ENCODE measurements around the gene CLEC17A. TPM values are rescaled to one million over a fixed set of nuclear protein-coding genes. Genes with fewer than 3 reads are reported as not detected.
"Not testable (repeated sequence)": the region's sequence is repeated elsewhere in the genome, so short reads cannot be mapped to it uniquely, and the experiment has no call there.

The CLEC17A gene
- total and polyA plus RNA-seq, 2 donors, result 1.2 to 2.3 TPM

DNA sequence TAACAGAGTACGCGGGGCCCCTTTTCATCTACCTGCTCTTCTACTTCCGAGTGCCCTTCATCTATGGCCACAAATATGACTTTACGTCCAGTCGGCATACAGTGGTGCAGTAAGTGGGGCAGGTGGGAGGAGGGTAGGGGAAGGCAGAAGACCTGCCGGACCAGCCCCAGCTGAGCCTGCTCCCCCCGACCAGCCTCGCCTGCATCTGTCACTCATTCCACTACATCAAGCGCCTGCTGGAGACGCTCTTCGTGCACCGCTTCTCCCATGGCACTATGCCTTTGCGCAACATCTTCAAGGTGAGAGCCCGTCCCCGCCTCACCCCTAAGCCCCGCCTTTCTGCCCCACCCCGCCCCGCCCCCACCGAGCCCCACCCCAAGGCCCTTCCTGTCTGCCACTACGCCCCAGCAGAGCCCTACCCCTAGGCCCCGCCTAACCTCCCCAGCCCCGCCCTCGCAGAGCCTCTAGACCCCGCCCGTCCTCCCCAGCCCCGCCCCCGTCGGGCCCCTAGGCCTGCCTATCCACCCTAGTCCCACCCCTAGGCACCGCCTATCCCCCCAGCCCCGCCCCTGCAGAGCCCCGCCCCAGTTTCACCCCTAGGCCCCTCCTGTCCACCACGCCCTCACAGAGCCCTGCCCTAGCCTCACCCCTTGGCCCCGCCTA is 18.8 kb upstream of the CLEC17A start:
- Histone ChIP-seq H3K27ac (ENCODE audit: low read depth in 1 of 2, low read length in 1 of 2) (no peak overlapping the region), H3K4me3 (ENCODE audit: low read length in 2 of 2) (no peak overlapping the region), H3K36me3 (ENCODE audit: control insufficient read depth in 2 of 2, insufficient read depth in 2 of 2, low read length in 1 of 2) (peaks cover 32 to 53% of the 10 kb centered on the region in 2 donors), H3K9me3 (ENCODE audit: control insufficient read depth in 2 of 2, insufficient read depth in 1 of 2, low read length in 1 of 2) (peaks cover 0 to 1% of the 10 kb centered on the region in 2 donors), H3K4me1 (ENCODE audit: control insufficient read depth in 2 of 2, insufficient read depth in 2 of 2, low read length in 2 of 2) (peaks cover 0 to 8% of the 10 kb centered on the region in 2 donors), H3K27me3 (ENCODE audit: control insufficient read depth in 2 of 2, insufficient read depth in 1 of 2, low read length in 1 of 2) (no peaks in the 10 kb centered on the region)
- WGBS, result 92% methylated on average over 33 of the region's 33 CpGs
- no peak for DNase-seq (ENCODE audit: low read depth in 6 of 9, low spot score in 9 of 9)

GRCh38 chr19:14564652-14565297 is 18.1 kb upstream of the CLEC17A start:
- not testable (repeated sequence) for H3K9me3 ChIP-seq (ENCODE audit: control insufficient read depth in 2 of 2, insufficient read depth in 1 of 2, low read length in 1 of 2); H3K27me3 ChIP-seq (ENCODE audit: control insufficient read depth in 2 of 2, insufficient read depth in 1 of 2, low read length in 1 of 2); H3K4me1 ChIP-seq (ENCODE audit: control insufficient read depth in 2 of 2, insufficient read depth in 2 of 2, low read length in 2 of 2); H3K27ac ChIP-seq (ENCODE audit: low read depth in 1 of 2, low read length in 1 of 2); DNase-seq (ENCODE audit: low read depth in 6 of 9, low spot score in 9 of 9); H3K4me3 ChIP-seq (ENCODE audit: low read length in 2 of 2)
- 79% methylated on average over 22 of the region's 22 CpGs for WGBS
- peaks cover 34 to 53% of the 10 kb centered on the region in 2 donors for H3K36me3 ChIP-seq (ENCODE audit: control insufficient read depth in 2 of 2, insufficient read depth in 2 of 2, low read length in 1 of 2)

GRCh38 chr19:14565298-14565679 is 17.6 kb upstream of the CLEC17A start:
- no peaks in the 10 kb centered on the region for H3K27me3 ChIP-seq (ENCODE audit: control insufficient read depth in 2 of 2, insufficient read depth in 1 of 2, low read length in 1 of 2)
- peaks cover 34 to 53% of the 10 kb centered on the region in 2 donors for H3K36me3 ChIP-seq (ENCODE audit: control insufficient read depth in 2 of 2, insufficient read depth in 2 of 2, low read length in 1 of 2)
- no peak overlapping the region for H3K27ac ChIP-seq (ENCODE audit: low read depth in 1 of 2, low read length in 1 of 2)
- no peak overlapping the region for H3K4me3 ChIP-seq (ENCODE audit: low read length in 2 of 2)
- peaks cover 0 to 1% of the 10 kb centered on the region in 2 donors for H3K9me3 ChIP-seq (ENCODE audit: control insufficient read depth in 2 of 2, insufficient read depth in 1 of 2, low read length in 1 of 2)
- 96% methylated on average over 22 of the region's 22 CpGs for WGBS
- no peak for DNase-seq (ENCODE audit: low read depth in 6 of 9, low spot score in 9 of 9)
- H3K4me1 ChIP-seq (ENCODE audit: control insufficient read depth in 2 of 2, insufficient read depth in 2 of 2, low read length in 2 of 2), result peaks cover 0 to 8% of the 10 kb centered on the region in 2 donors

DNA sequence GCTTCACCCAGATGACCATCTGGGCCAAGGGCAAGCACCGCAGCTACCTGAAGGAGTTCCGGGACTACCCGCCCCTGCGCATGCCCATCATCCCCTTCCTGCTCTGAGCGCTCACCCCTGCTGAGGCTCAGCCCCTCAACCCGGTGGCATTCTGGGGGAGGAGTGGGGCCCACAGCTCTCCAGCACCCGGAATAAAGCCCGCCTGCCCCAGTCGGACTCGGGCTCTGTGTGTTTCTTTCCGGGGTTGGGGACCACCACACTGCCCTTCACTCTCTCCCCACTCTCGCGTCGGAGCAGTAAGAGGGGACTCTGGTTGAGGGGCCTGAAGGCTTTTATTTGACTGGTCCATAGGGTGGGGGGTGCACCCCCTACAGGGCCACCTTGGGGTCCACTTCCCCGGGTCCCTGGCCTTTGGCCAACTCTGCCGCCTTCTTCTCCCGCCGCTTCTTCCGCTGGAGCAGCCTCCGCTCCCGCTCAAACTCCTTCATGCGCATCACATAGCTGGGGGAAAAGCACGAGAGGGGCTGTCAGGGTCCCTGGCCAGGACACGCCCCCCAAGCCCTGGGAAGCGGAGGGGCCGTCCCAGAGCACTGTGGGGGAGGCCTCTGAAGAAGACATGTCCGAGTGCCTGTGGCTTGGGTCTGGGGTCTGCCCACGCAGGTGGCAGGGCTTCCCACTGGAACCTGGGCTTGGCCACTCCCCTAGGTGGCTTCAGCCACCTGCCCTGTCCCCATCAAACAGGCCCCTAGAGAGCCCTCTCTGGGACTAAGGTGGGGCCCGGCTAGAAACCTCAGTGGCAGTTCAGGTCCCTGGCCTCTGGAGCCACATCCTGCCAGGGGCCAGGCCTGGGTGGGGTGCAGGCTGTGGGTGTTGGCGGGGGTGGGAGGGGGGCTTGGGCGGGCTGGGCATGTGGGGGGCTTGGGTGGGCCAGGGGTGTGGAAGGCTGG is 16.8 kb upstream of the CLEC17A start:
- Histone ChIP-seq H3K4me3 (ENCODE audit: low read length in 2 of 2) (no peak overlapping the region), H3K9me3 (ENCODE audit: control insufficient read depth in 2 of 2, insufficient read depth in 1 of 2, low read length in 1 of 2) (peaks cover 0 to 1% of the 10 kb centered on the region in 2 donors), H3K27me3 (ENCODE audit: control insufficient read depth in 2 of 2, insufficient read depth in 1 of 2, low read length in 1 of 2) (no peaks in the 10 kb centered on the region), H3K36me3 (ENCODE audit: control insufficient read depth in 2 of 2, insufficient read depth in 2 of 2, low read length in 1 of 2) (peaks cover 34 to 53% of the 10 kb centered on the region in 2 donors), H3K27ac (ENCODE audit: low read depth in 1 of 2, low read length in 1 of 2) (no peak overlapping the region), H3K4me1 (ENCODE audit: control insufficient read depth in 2 of 2, insufficient read depth in 2 of 2, low read length in 2 of 2) (peaks cover 3 to 10% of the 10 kb centered on the region in 2 donors)
- DNase-seq (ENCODE audit: low read depth in 6 of 9, low spot score in 9 of 9), result no peak
- 96% methylated on average over 26 of the region's 31 CpGs for WGBS

GRCh38 chr19:14566712-14567077 is 16.2 kb upstream of the CLEC17A start:
- H3K9me3 ChIP-seq (ENCODE audit: control insufficient read depth in 2 of 2, insufficient read depth in 1 of 2, low read length in 1 of 2), result peaks cover 0 to 1% of the 10 kb centered on the region in 2 donors
- H3K27me3 ChIP-seq (ENCODE audit: control insufficient read depth in 2 of 2, insufficient read depth in 1 of 2, low read length in 1 of 2), result no peaks in the 10 kb centered on the region
- DNase-seq (ENCODE audit: low read depth in 6 of 9, low spot score in 9 of 9), result no peak
- H3K27ac ChIP-seq (ENCODE audit: low read depth in 1 of 2, low read length in 1 of 2), result no peak overlapping the region
- peaks cover 5 to 11% of the 10 kb centered on the region in 2 donors for H3K4me1 ChIP-seq (ENCODE audit: control insufficient read depth in 2 of 2, insufficient read depth in 2 of 2, low read length in 2 of 2)
- WGBS, result 91% methylated on average over 18 of the region's 18 CpGs
- no peak overlapping the region for H3K4me3 ChIP-seq (ENCODE audit: low read length in 2 of 2)
- H3K36me3 ChIP-seq (ENCODE audit: control insufficient read depth in 2 of 2, insufficient read depth in 2 of 2, low read length in 1 of 2), result peaks cover 34 to 53% of the 10 kb centered on the region in 2 donors

GRCh38 chr19:14567079-14567478 is 15.8 kb upstream of the CLEC17A start:
- Histone ChIP-seq H3K36me3 (ENCODE audit: control insufficient read depth in 2 of 2, insufficient read depth in 2 of 2, low read length in 1 of 2) (peaks cover 34 to 52% of the 10 kb centered on the region in 2 donors), H3K4me1 (ENCODE audit: control insufficient read depth in 2 of 2, insufficient read depth in 2 of 2, low read length in 2 of 2) (peaks cover 5 to 12% of the 10 kb centered on the region in 2 donors), H3K27me3 (ENCODE audit: control insufficient read depth in 2 of 2, insufficient read depth in 1 of 2, low read length in 1 of 2) (no peaks in the 10 kb centered on the region), H3K9me3 (ENCODE audit: control insufficient read depth in 2 of 2, insufficient read depth in 1 of 2, low read length in 1 of 2) (peaks cover 0 to 1% of the 10 kb centered on the region in 2 donors), H3K27ac (ENCODE audit: low read depth in 1 of 2, low read length in 1 of 2) (no peak overlapping the region), H3K4me3 (ENCODE audit: low read length in 2 of 2) (no peak overlapping the region)
- DNase-seq (ENCODE audit: low read depth in 6 of 9, low spot score in 9 of 9), result no peak
- 97% methylated on average over 11 of the region's 11 CpGs for WGBS

GRCh38 chr19:14570864-14571527 is 11.9 kb upstream of the CLEC17A start:
- WGBS, result 58% methylated on average over 22 of the region's 22 CpGs
- no peak for DNase-seq (ENCODE audit: low read depth in 6 of 9, low spot score in 9 of 9)

DNA sequence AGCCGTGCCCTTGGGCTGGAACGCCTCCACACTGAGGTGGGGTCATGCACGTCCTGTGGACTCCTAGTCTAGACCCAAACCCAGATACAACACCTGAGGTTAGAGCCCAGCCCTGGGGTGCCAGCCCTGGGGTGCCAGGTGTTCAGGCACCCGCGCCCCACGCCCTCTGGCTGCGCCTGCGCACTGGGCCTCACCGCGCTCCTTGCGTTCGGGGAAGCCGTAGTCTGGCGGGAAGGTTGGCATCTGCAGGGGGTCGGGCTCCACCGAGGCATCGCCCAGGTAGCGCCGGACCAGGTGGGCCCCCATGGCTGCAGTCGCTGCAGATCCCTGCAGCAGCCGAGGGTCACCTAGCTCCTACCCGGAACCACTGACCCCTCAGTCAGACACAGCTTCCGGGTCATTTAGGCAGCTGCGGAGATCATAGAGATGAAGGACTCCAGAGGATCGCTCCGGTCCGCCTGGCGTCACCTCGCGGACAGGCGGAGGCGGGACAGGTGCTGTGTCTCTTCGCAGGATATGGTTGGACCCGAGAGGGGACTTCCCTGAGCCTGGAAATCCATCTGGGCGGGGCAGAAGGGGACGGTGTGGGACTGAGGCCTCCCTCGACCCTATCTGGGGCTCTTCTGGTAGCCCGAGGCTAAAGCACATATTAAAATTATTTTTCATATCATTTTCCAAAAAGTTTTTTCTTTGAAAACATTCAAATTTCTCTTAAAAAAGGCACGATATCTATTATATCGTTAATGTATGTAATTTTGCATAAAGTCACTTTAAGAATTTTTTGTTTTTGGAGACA is 11.0 kb upstream of the CLEC17A start, which contains the start of gene NDUFB7:
Gene NDUFB7 (minus strand): TSS at position 372 of the 796 bp plus-strand sequence. CDS start 66 bp downstream, at position 306.
- WGBS, result 2% methylated on average over 40 of the region's 40 CpGs
- peaks cover 5 to 16% of the 10 kb centered on the region in 2 donors for H3K4me1 ChIP-seq (ENCODE audit: control insufficient read depth in 2 of 2, insufficient read depth in 2 of 2, low read length in 2 of 2)

More at GRCh38 chr19:14570864-14571527, 11.9 kb upstream of the CLEC17A start:
- Histone ChIP-seq H3K27ac (ENCODE audit: low read depth in 1 of 2, low read length in 1 of 2) (peak overlapping the region in 1 of 2 donors; percentile 90), H3K27me3 (ENCODE audit: control insufficient read depth in 2 of 2, insufficient read depth in 1 of 2, low read length in 1 of 2) (no peaks in the 10 kb centered on the region), H3K9me3 (ENCODE audit: control insufficient read depth in 2 of 2, insufficient read depth in 1 of 2, low read length in 1 of 2) (no peaks in the 10 kb centered on the region), H3K4me1 (ENCODE audit: control insufficient read depth in 2 of 2, insufficient read depth in 2 of 2, low read length in 2 of 2) (peaks cover 5 to 16% of the 10 kb centered on the region in 2 donors), H3K4me3 (ENCODE audit: low read length in 2 of 2) (peak overlapping the region; percentile 84 to 99), H3K36me3 (ENCODE audit: control insufficient read depth in 2 of 2, insufficient read depth in 2 of 2, low read length in 1 of 2) (peaks cover 11 to 16% of the 10 kb centered on the region in 2 donors)

More for the DNA sequence above, 11.0 kb upstream of the CLEC17A start, which contains the start of gene NDUFB7:
- peaks cover 6 to 13% of the 10 kb centered on the region in 2 donors for H3K36me3 ChIP-seq (ENCODE audit: control insufficient read depth in 2 of 2, insufficient read depth in 2 of 2, low read length in 1 of 2)
- H3K9me3 ChIP-seq (ENCODE audit: control insufficient read depth in 2 of 2, insufficient read depth in 1 of 2, low read length in 1 of 2), result no peaks in the 10 kb centered on the region
- peak within 1 kb of the TSS; percentile 89 to 90 for H3K27ac ChIP-seq (ENCODE audit: low read depth in 1 of 2, low read length in 1 of 2)
- peak; percentile 71 to 93 (median 82) for DNase-seq (ENCODE audit: low read depth in 6 of 9, low spot score in 9 of 9)
- no peaks in the 10 kb centered on the region for H3K27me3 ChIP-seq (ENCODE audit: control insufficient read depth in 2 of 2, insufficient read depth in 1 of 2, low read length in 1 of 2)
- peak within 1 kb of the TSS; percentile 84 to 99 for H3K4me3 ChIP-seq (ENCODE audit: low read length in 2 of 2)
